Measurements from ENCODE around the gene KLK4. TPM values are rescaled to one million over a fixed set of nuclear protein-coding genes. Genes with fewer than 3 reads are reported as not detected.

Gene KLK4
- total RNA-seq, 1 donor from 2014 or later = not detected

DNA sequence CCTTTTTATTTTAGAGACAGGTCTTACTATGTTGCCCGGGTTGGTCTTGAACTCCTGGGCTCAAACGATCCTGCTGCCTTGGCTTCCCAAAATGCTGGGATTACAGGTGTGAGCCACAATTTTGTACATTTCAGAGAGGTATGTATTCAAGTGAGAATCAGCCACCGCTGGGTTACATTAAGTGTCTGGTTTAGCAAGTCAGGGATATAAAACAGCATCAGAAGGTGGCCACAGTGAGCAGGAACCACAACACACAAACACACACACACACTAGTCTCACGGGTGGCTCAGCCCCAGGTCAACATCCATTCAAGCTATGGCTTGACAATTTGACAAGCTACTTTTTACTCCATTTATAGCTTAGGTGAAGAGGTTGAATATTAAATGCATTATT lies 21.5 kb upstream of the KLK4 start:
- Mint-ChIP-seq H3K4me1 (no peaks in the 10 kb centered on the region), H3K36me3 (ENCODE audit: low read depth) (no peaks in the 10 kb centered on the region), H3K4me3 (no peak overlapping the region), H3K27ac (ENCODE audit: unreplicated experiment) (no peak overlapping the region), H3K9me3 (no peaks in the 10 kb centered on the region), H3K27me3 (ENCODE audit: low read depth) (peaks cover 66% of the 10 kb centered on the region)
- DNase-seq (ENCODE audit: low read depth, low spot score) = no peak
- TF ChIP-seq, protein P1, sequence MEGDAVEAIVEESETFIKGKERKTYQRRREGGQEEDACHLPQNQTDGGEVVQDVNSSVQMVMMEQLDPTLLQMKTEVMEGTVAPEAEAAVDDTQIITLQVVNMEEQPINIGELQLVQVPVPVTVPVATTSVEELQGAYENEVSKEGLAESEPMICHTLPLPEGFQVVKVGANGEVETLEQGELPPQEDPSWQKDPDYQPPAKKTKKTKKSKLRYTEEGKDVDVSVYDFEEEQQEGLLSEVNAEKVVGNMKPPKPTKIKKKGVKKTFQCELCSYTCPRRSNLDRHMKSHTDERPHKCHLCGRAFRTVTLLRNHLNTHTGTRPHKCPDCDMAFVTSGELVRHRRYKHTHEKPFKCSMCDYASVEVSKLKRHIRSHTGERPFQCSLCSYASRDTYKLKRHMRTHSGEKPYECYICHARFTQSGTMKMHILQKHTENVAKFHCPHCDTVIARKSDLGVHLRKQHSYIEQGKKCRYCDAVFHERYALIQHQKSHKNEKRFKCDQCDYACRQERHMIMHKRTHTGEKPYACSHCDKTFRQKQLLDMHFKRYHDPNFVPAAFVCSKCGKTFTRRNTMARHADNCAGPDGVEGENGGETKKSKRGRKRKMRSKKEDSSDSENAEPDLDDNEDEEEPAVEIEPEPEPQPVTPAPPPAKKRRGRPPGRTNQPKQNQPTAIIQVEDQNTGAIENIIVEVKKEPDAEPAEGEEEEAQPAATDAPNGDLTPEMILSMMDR (conservative IDR thresholded peaks at IDR 0.05) = no peak

DNA sequence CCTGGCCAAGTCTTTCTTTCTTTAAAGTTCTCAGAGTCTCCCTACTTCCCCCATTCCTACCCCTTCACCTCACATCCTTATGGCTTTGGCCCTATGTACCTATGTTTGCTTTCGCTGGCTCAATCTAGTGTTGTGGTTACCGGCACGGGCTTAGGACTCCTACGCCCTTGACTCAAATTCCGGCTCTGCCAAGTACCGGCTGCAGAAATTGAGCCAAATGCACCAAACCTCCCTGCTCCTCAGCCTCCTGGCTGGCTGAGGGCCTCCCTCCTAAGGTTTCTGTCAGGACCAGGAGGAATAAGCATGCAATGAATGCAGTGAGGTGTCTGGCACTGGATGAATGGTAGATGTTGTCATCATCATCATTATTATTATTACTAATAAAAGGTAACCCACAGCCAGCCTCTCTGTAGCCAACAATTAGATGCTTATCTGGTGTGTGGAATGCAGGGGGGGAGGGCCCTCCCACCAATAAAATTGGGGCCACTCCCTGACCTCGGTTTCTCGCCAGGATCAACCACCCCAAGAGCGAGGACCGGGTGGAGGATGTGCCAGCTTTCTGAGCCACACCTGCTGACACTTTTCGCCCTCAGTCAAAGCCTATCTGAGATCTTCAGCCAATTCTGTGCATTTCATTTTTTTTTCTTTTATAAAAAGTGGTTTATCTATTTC lies 21.0 kb upstream of the KLK4 start:
- Mint-ChIP-seq H3K4me3 (no peak overlapping the region), H3K36me3 (ENCODE audit: low read depth) (no peaks in the 10 kb centered on the region), H3K27ac (ENCODE audit: unreplicated experiment) (no peak overlapping the region), H3K27me3 (ENCODE audit: low read depth) (peaks cover 66% of the 10 kb centered on the region), H3K9me3 (no peaks in the 10 kb centered on the region), H3K4me1 (no peaks in the 10 kb centered on the region)
- TF ChIP-seq, protein P1 (conservative IDR thresholded peaks at IDR 0.05) = no peak
- DNase-seq (ENCODE audit: low read depth, low spot score) = no peak

DNA sequence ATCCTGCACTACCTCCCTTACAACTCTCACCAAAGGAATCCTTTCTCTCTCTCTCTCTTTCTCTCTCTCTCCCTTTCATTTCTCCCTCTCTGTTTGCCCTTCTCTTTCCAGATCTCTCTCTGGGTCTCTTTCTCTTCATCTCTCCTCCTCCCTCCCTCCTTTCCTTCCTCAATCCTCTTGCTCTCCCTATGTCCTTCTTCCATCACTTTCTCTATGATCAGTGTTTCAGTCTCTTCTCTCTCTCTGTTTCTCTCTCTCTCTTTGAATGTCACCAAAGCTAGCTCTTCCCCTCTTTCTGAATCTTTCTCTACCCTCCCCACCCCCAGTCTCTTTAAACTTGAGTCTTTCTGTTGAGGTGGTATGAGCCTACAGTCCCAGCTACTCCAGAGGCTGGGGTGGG lies 19.8 kb upstream of the KLK4 start:
- no peaks in the 10 kb centered on the region for H3K4me1 Mint-ChIP-seq
- DNase-seq (ENCODE audit: low read depth, low spot score) = no peak
- TF ChIP-seq, protein P1 (conservative IDR thresholded peaks at IDR 0.05) = no peak
- H3K36me3 Mint-ChIP-seq (ENCODE audit: low read depth) = no peaks in the 10 kb centered on the region
- H3K9me3 Mint-ChIP-seq = no peaks in the 10 kb centered on the region
- H3K27ac Mint-ChIP-seq (ENCODE audit: unreplicated experiment) = no peak overlapping the region
- H3K4me3 Mint-ChIP-seq = no peak overlapping the region
- peaks cover 60% of the 10 kb centered on the region for H3K27me3 Mint-ChIP-seq (ENCODE audit: low read depth)

DNA sequence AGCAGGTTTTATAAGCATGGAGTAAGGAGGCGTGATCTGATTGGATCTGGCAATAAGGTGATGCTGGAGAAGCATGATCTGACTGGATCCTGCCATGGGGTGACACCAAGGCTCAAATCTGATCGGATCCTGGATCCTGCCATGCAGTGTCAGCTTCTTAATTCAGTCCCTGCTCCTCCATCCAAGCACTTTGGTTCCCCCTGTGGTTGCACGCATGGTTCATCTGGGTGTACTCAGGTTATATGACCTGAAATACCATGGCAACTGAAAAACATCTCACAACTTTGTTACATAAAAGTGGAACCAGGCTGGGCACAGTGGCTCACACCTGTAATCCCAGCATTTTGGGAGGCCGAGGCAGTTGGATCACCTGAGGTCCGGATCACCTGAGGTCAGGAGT lies 17.6 kb upstream of the KLK4 start:
- no peak overlapping the region for H3K4me3 Mint-ChIP-seq
- TF ChIP-seq, protein P1 (conservative IDR thresholded peaks at IDR 0.05) = no peak
- H3K27ac Mint-ChIP-seq (ENCODE audit: unreplicated experiment) = no peak overlapping the region
- H3K27me3 Mint-ChIP-seq (ENCODE audit: low read depth) = peaks cover 63% of the 10 kb centered on the region
- no peaks in the 10 kb centered on the region for H3K9me3 Mint-ChIP-seq
- no peaks in the 10 kb centered on the region for H3K36me3 Mint-ChIP-seq (ENCODE audit: low read depth)
- DNase-seq (ENCODE audit: low read depth, low spot score) = no peak
- no peaks in the 10 kb centered on the region for H3K4me1 Mint-ChIP-seq

DNA sequence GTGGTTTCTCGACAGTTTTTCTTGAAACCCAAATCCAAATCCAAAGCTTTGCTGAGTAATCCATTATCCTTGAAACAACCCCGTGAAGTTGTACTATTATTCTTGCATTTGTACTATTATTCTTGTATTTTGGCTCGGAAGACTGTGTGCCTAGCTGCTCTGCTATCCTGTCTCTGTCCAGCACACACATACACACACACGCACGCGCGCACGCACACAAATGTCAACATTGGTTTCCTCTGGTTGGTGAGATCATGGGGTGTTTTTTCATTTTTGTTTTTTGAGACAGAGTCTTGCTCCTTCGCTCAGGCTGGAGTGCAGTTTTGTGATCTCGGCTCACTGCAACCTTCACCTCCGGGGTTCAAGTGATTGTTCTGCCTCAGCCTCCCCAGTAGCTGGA lies 14.9 kb upstream of the KLK4 start:
- peaks cover 62% of the 10 kb centered on the region for H3K27me3 Mint-ChIP-seq (ENCODE audit: low read depth)
- H3K27ac Mint-ChIP-seq (ENCODE audit: unreplicated experiment) = no peak overlapping the region
- DNase-seq (ENCODE audit: low read depth, low spot score) = no peak
- TF ChIP-seq, protein P1 (conservative IDR thresholded peaks at IDR 0.05) = no peak
- no peaks in the 10 kb centered on the region for H3K9me3 Mint-ChIP-seq
- peaks cover 9% of the 10 kb centered on the region for H3K4me1 Mint-ChIP-seq
- H3K4me3 Mint-ChIP-seq = no peak overlapping the region
- no peaks in the 10 kb centered on the region for H3K36me3 Mint-ChIP-seq (ENCODE audit: low read depth)

Measured in neural crest cell (in vitro differentiated cells).